GM23248 (cell line): Measurements from ENCODE around the gene VPS36.

ENCODE experiments used
- EZH2 ChIP-seq: fragments of 200-600 bp; sonication (generic); IDR thresholded peaks from 2 replicates; pipeline ENCODE4 v1.6.1; 2018; ENCODE audit warnings: antibody characterized with exemption, mild to moderate bottlenecking; ENCODE audit not compliant: insufficient read depth, poor library complexity, severe bottlenecking
- EZH2phosphoT487 ChIP-seq: fragments of 200-600 bp; sonication (generic); IDR thresholded peaks from 2 replicates; pipeline ENCODE4 v1.6.1; 2018; ENCODE audit warnings: antibody characterized with exemption, moderate library complexity, mild to moderate bottlenecking, low read depth; ENCODE audit not compliant: insufficient read depth

GRCh38 chr13:52463526-52463925 lies 13.1 kb upstream of the VPS36 start:
- no peak for TF ChIP-seq EZH2
- TF ChIP-seq EZH2phosphoT487: no peak
